Erythroblast (primary cell): ENCODE data around the gene REEP5.

Experiments
- GATA1 ChIP-seq: IDR thresholded peaks from 2 replicates; pipeline ENCODE4 v1.6.1; 2011; ENCODE audit warnings: low read depth, mild to moderate bottlenecking, control low read depth, low read length, moderate library complexity
- POLR2A ChIP-seq: IDR thresholded peaks from 2 replicates; pipeline ENCODE4 v1.6.1; 2011; ENCODE audit warnings: mild to moderate bottlenecking, low read length

DNA sequence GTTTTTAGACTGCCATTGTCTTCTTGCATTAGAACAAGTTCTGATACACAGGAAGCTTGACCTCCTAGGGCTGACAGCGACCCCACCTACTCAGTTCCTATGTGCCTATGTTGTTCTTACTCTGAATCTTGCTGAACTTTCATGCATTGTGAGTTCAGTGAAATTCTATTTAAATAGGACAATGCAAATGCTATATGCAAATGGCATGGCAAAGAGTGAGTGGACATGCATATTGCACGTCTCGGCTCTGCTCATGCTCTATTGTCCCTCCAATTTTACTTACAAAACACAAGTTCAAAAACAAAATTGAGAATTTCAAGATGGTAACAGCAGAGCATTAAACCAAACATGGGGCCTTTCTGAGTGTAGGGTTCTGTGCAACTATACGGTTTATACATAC, 49.2 kb upstream of the REEP5 start:
- TF ChIP-seq POLR2A (no peak), GATA1 (no peak)
